Measurements from ENCODE around the gene LDLRAD3.

The LDLRAD3 gene

GRCh38 chr11:36122671-36123070 is 178.8 kb downstream of the LDLRAD3 start:
- DNase-seq: no peak

DNA sequence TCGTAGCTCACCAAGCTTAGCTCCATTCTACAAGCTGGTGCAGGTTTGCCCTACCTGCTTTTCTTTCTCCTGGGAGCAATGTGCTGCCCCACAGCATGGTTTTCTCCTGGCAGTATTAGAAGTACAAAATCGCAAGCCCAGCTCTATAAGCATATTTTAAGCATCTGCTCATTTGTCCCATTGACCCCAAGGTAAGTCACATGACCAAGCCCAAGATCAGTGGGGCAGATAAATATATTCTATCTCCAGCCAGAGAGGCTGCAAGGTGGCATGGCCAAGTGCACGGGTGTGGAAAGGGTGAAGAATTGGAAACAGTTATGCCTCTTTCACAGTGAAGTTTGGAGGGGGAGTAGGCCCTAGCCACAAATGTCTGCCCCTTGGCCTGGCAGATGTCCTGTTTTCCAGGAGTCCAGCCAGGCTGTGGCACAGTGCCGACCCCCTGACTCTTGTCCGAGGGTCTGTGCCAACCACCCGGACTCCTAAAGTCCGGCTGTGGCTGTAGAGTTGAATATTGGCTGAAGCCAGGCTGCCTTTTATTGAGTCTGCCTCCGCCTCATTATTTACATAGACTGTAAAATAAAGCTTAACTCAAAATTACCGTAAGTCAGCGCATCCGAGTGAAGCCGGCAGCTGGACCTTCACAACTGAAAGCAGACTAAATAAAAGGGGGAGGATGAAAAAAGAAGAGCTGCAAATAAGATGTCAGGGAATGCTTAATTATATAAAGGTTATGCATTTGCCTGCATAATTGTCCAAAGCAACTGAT is 179.7 kb downstream of the LDLRAD3 start:
- H3K27ac ChIP-seq: no peak overlapping the region
- no peak for DNase-seq
- TF ChIP-seq CTCF (IDR thresholded peaks at IDR 0.05; ENCODE audit: low read depth, low read length): no peak
- no peaks in the 10 kb centered on the region for H3K36me3 ChIP-seq
- H3K9me3 ChIP-seq (ENCODE audit: severe bottlenecking): no peaks in the 10 kb centered on the region
- H3K4me3 ChIP-seq (ENCODE audit: low read depth, low read length): no peak overlapping the region
- H3K27me3 ChIP-seq (ENCODE audit: insufficient read depth, low read depth, severe bottlenecking): no peaks in the 10 kb centered on the region

More at GRCh38 chr11:36122671-36123070, 178.8 kb downstream of the LDLRAD3 start:
- no peaks in the 10 kb centered on the region for H3K9me3 ChIP-seq (ENCODE audit: severe bottlenecking)
- TF ChIP-seq CTCF (IDR thresholded peaks at IDR 0.05; ENCODE audit: low read depth, low read length): no peak
- H3K4me3 ChIP-seq (ENCODE audit: low read depth, low read length): no peak overlapping the region
- no peaks in the 10 kb centered on the region for H3K36me3 ChIP-seq
- no peak overlapping the region for H3K27ac ChIP-seq
- H3K27me3 ChIP-seq (ENCODE audit: insufficient read depth, low read depth, severe bottlenecking): no peaks in the 10 kb centered on the region

GRCh38 chr11:36126678-36127077 is 182.8 kb downstream of the LDLRAD3 start:
- no peak for DNase-seq
- no peak for TF ChIP-seq CTCF (IDR thresholded peaks at IDR 0.05; ENCODE audit: low read depth, low read length)
- Histone ChIP-seq H3K36me3 (no peaks in the 10 kb centered on the region), H3K4me3 (ENCODE audit: low read depth, low read length) (no peak overlapping the region), H3K27me3 (ENCODE audit: insufficient read depth, low read depth, severe bottlenecking) (no peaks in the 10 kb centered on the region), H3K27ac (no peak overlapping the region), H3K9me3 (ENCODE audit: severe bottlenecking) (no peaks in the 10 kb centered on the region)

- Histone ChIP-seq H3K36me3 (no peaks in the 10 kb centered on the region), H3K4me3 (ENCODE audit: low read depth, low read length) (no peak overlapping the region), H3K9me3 (ENCODE audit: severe bottlenecking) (no peaks in the 10 kb centered on the region), H3K27me3 (ENCODE audit: insufficient read depth, low read depth, severe bottlenecking) (no peaks in the 10 kb centered on the region), H3K27ac (no peak overlapping the region)
- TF ChIP-seq CTCF (IDR thresholded peaks at IDR 0.05; ENCODE audit: low read depth, low read length): no peak
- no peak for DNase-seq
Observed at GRCh38 chr11:36127550-36127949, 183.7 kb downstream of the LDLRAD3 start.

- Histone ChIP-seq H3K4me3 (ENCODE audit: low read depth, low read length) (no peak overlapping the region), H3K27ac (no peak overlapping the region), H3K36me3 (no peaks in the 10 kb centered on the region), H3K27me3 (ENCODE audit: insufficient read depth, low read depth, severe bottlenecking) (no peaks in the 10 kb centered on the region), H3K9me3 (ENCODE audit: severe bottlenecking) (no peaks in the 10 kb centered on the region)
- DNase-seq: no peak
- TF ChIP-seq CTCF (IDR thresholded peaks at IDR 0.05; ENCODE audit: low read depth, low read length): no peak
Observed at GRCh38 chr11:36129955-36130354, 186.1 kb downstream of the LDLRAD3 start.

GRCh38 chr11:36130401-36130800 is 186.5 kb downstream of the LDLRAD3 start:
- DNase-seq: no peak
- Histone ChIP-seq H3K27ac (no peak overlapping the region), H3K36me3 (no peaks in the 10 kb centered on the region), H3K4me3 (ENCODE audit: low read depth, low read length) (no peak overlapping the region), H3K27me3 (ENCODE audit: insufficient read depth, low read depth, severe bottlenecking) (no peaks in the 10 kb centered on the region), H3K9me3 (ENCODE audit: severe bottlenecking) (no peaks in the 10 kb centered on the region)
- TF ChIP-seq CTCF (IDR thresholded peaks at IDR 0.05; ENCODE audit: low read depth, low read length): no peak

Data from WERI-Rb-1 (cell line).